ENCODE results near the gene CYP1B1. TPM values are rescaled to one million over a fixed set of nuclear protein-coding genes. Genes with fewer than 3 reads are reported as not detected.
A peak's percentile ranks its signal among the peaks of the same experiment; 100 is the strongest.

Gene CYP1B1
- polyA plus RNA-seq, 3 donors, result 63.2 to 250 (median 162) TPM

GRCh38 chr2:38064801-38065501 is 11.0 kb downstream of the CYP1B1 start:
- 100% methylated on average over 2 of the region's 5 CpGs for WGBS (ENCODE audit: insufficient coverage)
- peaks cover 0 to 2% (median 0%) of the 10 kb centered on the region in 7 donors for H3K9me3 Mint-ChIP-seq
- H3K4me1 ChIP-seq (ENCODE audit: control insufficient read depth in 1 of 2, insufficient read depth in 2 of 2, low read length in 2 of 2), result peaks cover 23 to 26% of the 10 kb centered on the region in 2 donors
- H4K20me1 ChIP-seq (ENCODE audit: insufficient read depth, low read length), result peaks cover 59% of the 10 kb centered on the region
- H3K4me2 ChIP-seq (replicated peaks; ENCODE audit: extremely low read depth, low read length, poor library complexity, severe bottlenecking), result no peak overlapping the region
- no peak overlapping the region for H3K27ac Mint-ChIP-seq
- H2AFZ ChIP-seq (ENCODE audit: insufficient read depth, low read depth, low read length, poor library complexity, severe bottlenecking), result no peak overlapping the region
- intact Hi-C loops (cut with micrococcal nuclease), result no loop called here
- peak in 1 of 3 donors; percentile 16 for DNase-seq
- H3K36me3 Mint-ChIP-seq, result peaks cover 67 to 71% of the 10 kb centered on the region in 2 donors
- no peak overlapping the region for H3K4me3 Mint-ChIP-seq
- H3K9me3 ChIP-seq (replicated peaks in 1 of 2; ENCODE audit: control insufficient read depth in 1 of 2, insufficient read depth in 1 of 2, low read length in 2 of 2), result no peaks in the 10 kb centered on the region
- peaks cover 0 to 5% (median 4%) of the 10 kb centered on the region in 3 donors for H3K27me3 Mint-ChIP-seq (ENCODE audit: low read depth in 3 of 3)
- H3K27me3 ChIP-seq (ENCODE audit: control insufficient read depth in 2 of 2, insufficient read depth in 2 of 2, low read length in 2 of 2), result no peaks in the 10 kb centered on the region
- no peak overlapping the region for H3K9ac ChIP-seq (ENCODE audit: insufficient read depth, low read length, poor library complexity, severe bottlenecking)
- H3K4me3 ChIP-seq (replicated peaks in 1 of 3; ENCODE audit: low read depth in 2 of 3, low read length in 3 of 3), result no peak overlapping the region
- TF ChIP-seq CTCF (IDR thresholded peaks at IDR 0.05), result no peak
- peaks cover 41% of the 10 kb centered on the region for H3K4me1 Mint-ChIP-seq
- H3K79me2 ChIP-seq (ENCODE audit: insufficient read depth, low read length), result peaks cover 6% of the 10 kb centered on the region
- H3K36me3 ChIP-seq (replicated peaks in 1 of 2; ENCODE audit: control insufficient read depth in 1 of 2, insufficient read depth in 2 of 2, low read length in 2 of 2), result peaks cover 43 to 63% of the 10 kb centered on the region in 2 donors
- H3K27ac ChIP-seq (ENCODE audit: low read depth in 1 of 2, low read length in 2 of 2), result no peak overlapping the region

DNA sequence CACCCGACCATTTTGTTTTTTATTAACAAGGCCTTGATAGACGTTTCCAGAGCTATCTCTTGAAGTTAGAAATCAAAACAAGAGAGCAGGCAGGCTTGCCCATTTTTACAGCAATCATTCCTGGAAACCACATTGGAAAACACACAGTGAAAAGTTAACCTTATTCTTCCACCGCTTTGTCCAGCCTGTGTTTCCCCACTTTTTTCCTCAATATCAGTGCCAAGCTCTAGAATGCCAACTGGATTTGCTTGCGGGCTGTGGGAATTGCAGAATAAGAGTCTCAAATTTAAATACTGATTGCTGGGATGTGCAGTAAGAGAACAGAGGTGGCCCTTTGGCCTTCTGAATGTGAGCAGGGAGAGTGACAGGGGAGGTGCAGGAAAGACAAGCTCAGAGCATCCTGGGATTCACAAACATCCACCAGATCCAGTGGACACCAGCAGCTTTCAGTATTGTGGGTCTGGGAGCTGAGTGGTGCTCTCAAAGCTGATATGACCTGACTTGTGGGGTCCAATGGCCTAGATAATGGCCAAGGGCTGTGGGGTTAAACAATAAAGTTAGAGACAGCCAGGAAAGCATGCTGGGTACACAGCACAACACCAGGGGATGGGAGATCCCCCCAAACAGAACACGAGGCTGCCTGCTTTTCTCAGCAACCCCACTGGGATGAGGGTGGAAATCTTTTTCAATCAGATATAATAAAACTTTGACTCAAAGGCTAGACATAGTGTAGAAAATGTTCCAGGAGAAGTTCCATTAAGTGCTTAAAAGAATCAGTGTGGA is 15.5 kb downstream of the CYP1B1 start:
- H3K4me1 ChIP-seq (ENCODE audit: control insufficient read depth in 1 of 2, insufficient read depth in 2 of 2, low read length in 2 of 2), result peaks cover 11 to 12% of the 10 kb centered on the region in 2 donors
- H3K4me3 ChIP-seq (replicated peaks in 1 of 3; ENCODE audit: low read depth in 2 of 3, low read length in 3 of 3), result no peak overlapping the region
- H3K79me2 ChIP-seq (ENCODE audit: insufficient read depth, low read length), result no peaks in the 10 kb centered on the region
- 100% methylated on average over 3 of the region's 5 CpGs for WGBS (ENCODE audit: insufficient coverage)
- no peak for DNase-seq
- no peak for TF ChIP-seq CTCF (IDR thresholded peaks at IDR 0.05)
- H3K9me3 ChIP-seq (replicated peaks in 1 of 2; ENCODE audit: control insufficient read depth in 1 of 2, insufficient read depth in 1 of 2, low read length in 2 of 2), result no peaks in the 10 kb centered on the region
- no peak overlapping the region for H3K27ac ChIP-seq (ENCODE audit: low read depth in 1 of 2, low read length in 2 of 2)
- peaks cover 0 to 2% of the 10 kb centered on the region in 2 donors for H3K27me3 ChIP-seq (ENCODE audit: control insufficient read depth in 2 of 2, insufficient read depth in 2 of 2, low read length in 2 of 2)
- H3K36me3 Mint-ChIP-seq, result peaks cover 29 to 30% of the 10 kb centered on the region in 2 donors
- H3K36me3 ChIP-seq (replicated peaks in 1 of 2; ENCODE audit: control insufficient read depth in 1 of 2, insufficient read depth in 2 of 2, low read length in 2 of 2), result peaks cover 4 to 19% of the 10 kb centered on the region in 2 donors
- no peak overlapping the region for H3K4me2 ChIP-seq (replicated peaks; ENCODE audit: extremely low read depth, low read length, poor library complexity, severe bottlenecking)
- no peak overlapping the region for H3K4me3 Mint-ChIP-seq
- H3K4me1 Mint-ChIP-seq, result peaks cover 21% of the 10 kb centered on the region
- intact Hi-C loops (cut with micrococcal nuclease), result no loop called here
- H4K20me1 ChIP-seq (ENCODE audit: insufficient read depth, low read length), result peaks cover 16% of the 10 kb centered on the region
- H3K27me3 Mint-ChIP-seq (ENCODE audit: low read depth in 3 of 3), result peaks cover 0 to 4% (median 2%) of the 10 kb centered on the region in 3 donors
- H2AFZ ChIP-seq (ENCODE audit: insufficient read depth, low read depth, low read length, poor library complexity, severe bottlenecking), result no peak overlapping the region
- peaks cover 0 to 2% (median 0%) of the 10 kb centered on the region in 7 donors for H3K9me3 Mint-ChIP-seq
- H3K27ac Mint-ChIP-seq, result no peak overlapping the region
- no peak overlapping the region for H3K9ac ChIP-seq (ENCODE audit: insufficient read depth, low read length, poor library complexity, severe bottlenecking)
